Caco-2 (cell line): ENCODE data around the gene HIVEP1. TPM values are rescaled to one million over a fixed set of nuclear protein-coding genes. Genes with fewer than 3 reads are reported as not detected.

Source experiments
- BruUV-seq: library from RNA; stranded (reverse); fragments of 400-500 nt; replicated peaks from 2 replicates; lab custom pipeline; 2021; lab: Mats Ljungman, UMichigan
- CTCF ChIA-PET: fragments of 300-600 bp; sonication (Branson Sonifier 250); formaldehyde crosslinking; loops from one replicate; lab custom pipeline; 2022; ENCODE audit warnings: antibody characterized with exemption; lab: Charles Lee
- POLR2A ChIA-PET: fragments of 300-600 bp; sonication (Branson Sonifier 250); formaldehyde crosslinking; loops from one replicate; lab custom pipeline; 2022; ENCODE audit warnings: antibody characterized with exemption; lab: Charles Lee
- DNase-seq, 2 experiments: peaks; one replicate each; pipeline versions ENCODE4 v3.0.0 to v3.0.0-alpha.2; 2020 to 2022
- H3K27me3 ChIP-seq: replicated peaks from 2 replicates; pipeline ENCODE4 v1.6.0; 2011; ENCODE audit warnings: low read length; ENCODE audit not compliant: control insufficient read depth, insufficient read depth
- H3K36me3 ChIP-seq: 2 replicates; pipeline ENCODE4 v1.5.1; 2011; ENCODE audit warnings: low read length; ENCODE audit not compliant: control insufficient read depth, insufficient read depth
- H3K4me1 ChIP-seq: fragments of 250-450 bp; sonication (Bioruptor Pico); 2 replicates; pipeline ENCODE4 v1.5.1; 2020; ENCODE audit warnings: mild to moderate bottlenecking
- H3K4me3 ChIP-seq: 2 replicates; pipeline ENCODE4 v1.5.1; 2011; ENCODE audit warnings: low read depth, mild to moderate bottlenecking, control low read depth, low read length
- H3K9me3 ChIP-seq: fragments of 250-450 bp; sonication (Bioruptor Pico); 2 replicates; pipeline ENCODE4 v1.5.1; 2020; ENCODE audit warnings: mild to moderate bottlenecking, moderate library complexity
- H3K27ac Mint-ChIP-seq: one replicate; pipeline ENCODE4 v1.8.0; 2022; ENCODE audit warnings: mixed read lengths; ENCODE audit not compliant: unreplicated experiment
- H3K27me3 Mint-ChIP-seq: one replicate; pipeline ENCODE4 v1.8.0; 2022; ENCODE audit warnings: mixed read lengths; ENCODE audit not compliant: insufficient read depth, unreplicated experiment
- H3K36me3 Mint-ChIP-seq: one replicate; pipeline ENCODE4 v1.8.0; 2022; ENCODE audit warnings: mild to moderate bottlenecking, mixed read lengths; ENCODE audit not compliant: insufficient read depth, unreplicated experiment
- H3K4me1 Mint-ChIP-seq: one replicate; pipeline ENCODE4 v1.8.0; 2022; ENCODE audit warnings: low read depth, mixed read lengths; ENCODE audit not compliant: unreplicated experiment
- H3K4me3 Mint-ChIP-seq: one replicate; pipeline ENCODE4 v1.8.0; 2022; ENCODE audit warnings: mild to moderate bottlenecking, moderate library complexity, mixed read lengths; ENCODE audit not compliant: unreplicated experiment
- H3K9me3 Mint-ChIP-seq: one replicate; pipeline ENCODE4 v1.8.0; 2022; ENCODE audit warnings: mixed read lengths; ENCODE audit not compliant: unreplicated experiment
- CTCF ChIP-seq, 2 experiments: fragments of 200-600 bp in 1 of 2; IDR thresholded peaks; 1 replicate in 1 of 2; 2 replicates in 1 of 2; pipeline versions ENCODE4 v1.5.1 to v1.8.0; 2011 to 2022; ENCODE audit warnings: antibody characterized with exemption in 1 of 2, control low read depth in 1 of 2, inconsistent platforms in 1 of 2, low read depth in 1 of 2, low read length in 1 of 2, mild to moderate bottlenecking in 1 of 2, moderate library complexity in 1 of 2; ENCODE audit not compliant: insufficient read depth in 1 of 2, severe bottlenecking in 1 of 2, unreplicated experiment in 1 of 2
- intact Hi-C: fragments of 100-400 bp; cut with micrococcal nuclease; formaldehyde crosslinking; loops from one replicate; pipeline ENCODE4 v1.10.0; 2022; ENCODE audit not compliant: unreplicated experiment
- total RNA-seq: library from RNA; stranded (reverse); gene quantifications from 2 replicates; pipeline ENCODE4 v1.2.3, GENCODE V29; 2022

HIVEP1 gene
- total RNA-seq, 1 experiment from 2014 or later: 22.8 TPM

- H3K36me3 Mint-ChIP-seq: no peaks in the 10 kb centered on the region
- Histone ChIP-seq H3K4me3 (no peak overlapping the region), H3K27me3 (no peaks in the 10 kb centered on the region), H3K36me3 (no peaks in the 10 kb centered on the region), H3K4me1 (no peaks in the 10 kb centered on the region), H3K9me3 (no peaks in the 10 kb centered on the region)
- CTCF ChIA-PET: no interaction called here
- no peaks in the 10 kb centered on the region for H3K27me3 Mint-ChIP-seq
- POLR2A ChIA-PET: no interaction called here
- H3K27ac Mint-ChIP-seq: no peak overlapping the region
- no peak for TF ChIP-seq CTCF (IDR thresholded peaks at IDR 0.05; ENCODE audit: insufficient read depth in 1 of 2, low read depth in 1 of 2, low read length in 1 of 2, severe bottlenecking in 1 of 2, unreplicated experiment in 1 of 2)
- H3K9me3 Mint-ChIP-seq: no peaks in the 10 kb centered on the region
- intact Hi-C loops: no loop called here
- no peak for DNase-seq
- no peak overlapping the region for H3K4me3 Mint-ChIP-seq
- H3K4me1 Mint-ChIP-seq: no peaks in the 10 kb centered on the region
- BruUV-seq: no TSS peak
Observed at GRCh38 chr6:11977738-11978137, 34.4 kb upstream of the HIVEP1 start.

GRCh38 chr6:11978169-11978987 is 33.7 kb upstream of the HIVEP1 start:
- no peaks in the 10 kb centered on the region for H3K9me3 Mint-ChIP-seq
- ChIA-PET CTCF (no interaction called here), POLR2A (no interaction called here)
- no peaks in the 10 kb centered on the region for H3K4me1 Mint-ChIP-seq
- H3K36me3 Mint-ChIP-seq: no peaks in the 10 kb centered on the region
- Histone ChIP-seq H3K9me3 (no peaks in the 10 kb centered on the region), H3K36me3 (no peaks in the 10 kb centered on the region), H3K27me3 (no peaks in the 10 kb centered on the region), H3K4me1 (no peaks in the 10 kb centered on the region), H3K4me3 (no peak overlapping the region)
- H3K27ac Mint-ChIP-seq: no peak overlapping the region
- intact Hi-C loops: no loop called here
- H3K27me3 Mint-ChIP-seq: no peaks in the 10 kb centered on the region
- DNase-seq: no peak
- TF ChIP-seq CTCF (IDR thresholded peaks at IDR 0.05; ENCODE audit: insufficient read depth in 1 of 2, low read depth in 1 of 2, low read length in 1 of 2, severe bottlenecking in 1 of 2, unreplicated experiment in 1 of 2): no peak
- BruUV-seq: no TSS peak
- no peak overlapping the region for H3K4me3 Mint-ChIP-seq

GRCh38 chr6:11979866-11980265 is 32.2 kb upstream of the HIVEP1 start:
- Mint-ChIP-seq H3K27me3 (no peaks in the 10 kb centered on the region), H3K4me1 (no peaks in the 10 kb centered on the region), H3K4me3 (no peak overlapping the region), H3K36me3 (no peaks in the 10 kb centered on the region), H3K9me3 (no peaks in the 10 kb centered on the region), H3K27ac (no peak overlapping the region)
- Histone ChIP-seq H3K9me3 (no peaks in the 10 kb centered on the region), H3K36me3 (no peaks in the 10 kb centered on the region), H3K4me3 (no peak overlapping the region), H3K27me3 (no peaks in the 10 kb centered on the region), H3K4me1 (no peaks in the 10 kb centered on the region)
- no peak for TF ChIP-seq CTCF (IDR thresholded peaks at IDR 0.05; ENCODE audit: insufficient read depth in 1 of 2, low read depth in 1 of 2, low read length in 1 of 2, severe bottlenecking in 1 of 2, unreplicated experiment in 1 of 2)
- intact Hi-C loops: no loop called here
- no TSS peak for BruUV-seq
- no peak for DNase-seq
- ChIA-PET POLR2A (no interaction called here), CTCF (interaction anchor here (0.7 kb wide), 1 partner anchor 19 kb away, joined by 4 read pairs; no protein-coding TSS in a partner anchor)
